Hepatocyte (in vitro differentiated cells): ENCODE results near the gene RP9. TPM values are rescaled to one million over a fixed set of nuclear protein-coding genes. Genes with fewer than 3 reads are reported as not detected.

Experiments used
- DNase-seq: peaks from one replicate; pipeline ENCODE4 v3.0.0-alpha.2; 2016; ENCODE audit warnings: low spot score
- H2AFZ ChIP-seq: fragments of 200-600 bp; sonication (generic); 2 replicates; pipeline ENCODE4 v1.6.0; 2016; ENCODE audit warnings: antibody characterized with exemption, mild to moderate bottlenecking
- H3K27ac ChIP-seq: fragments of 200-600 bp; sonication (generic); 2 replicates; pipeline ENCODE4 v1.5.1; 2016; ENCODE audit warnings: mild to moderate bottlenecking
- H3K27me3 ChIP-seq: fragments of 200-600 bp; sonication (generic); 2 replicates; pipeline ENCODE4 v1.6.1; 2016
- H3K36me3 ChIP-seq: fragments of 200-600 bp; sonication (generic); replicated peaks from 2 replicates; pipeline ENCODE4 v1.5.1; 2016; ENCODE audit warnings: low read depth; ENCODE audit not compliant: insufficient read depth
- H3K4me1 ChIP-seq: fragments of 200-600 bp; sonication (generic); 2 replicates; pipeline ENCODE4 v1.5.1; 2016; ENCODE audit warnings: mild to moderate bottlenecking, moderate library complexity; ENCODE audit not compliant: insufficient read depth
- H3K4me2 ChIP-seq: fragments of 200-600 bp; sonication (generic); 2 replicates; pipeline ENCODE4 v1.6.0; 2016
- H3K4me3 ChIP-seq: fragments of 200-600 bp; sonication (generic); 2 replicates; pipeline ENCODE4 v1.5.1; 2016; ENCODE audit warnings: mild to moderate bottlenecking
- H3K79me2 ChIP-seq: fragments of 200-600 bp; sonication (generic); 2 replicates; pipeline ENCODE4 v1.6.0; 2017; ENCODE audit warnings: mild to moderate bottlenecking
- H3K9me2 ChIP-seq: fragments of 200-600 bp; sonication (generic); replicated peaks from 2 replicates; pipeline ENCODE4 v1.6.0; 2017; ENCODE audit warnings: mild to moderate bottlenecking; ENCODE audit not compliant: insufficient read depth
- H3K9me3 ChIP-seq: fragments of 200-600 bp; sonication (generic); 2 replicates; pipeline ENCODE4 v1.5.1; 2016; ENCODE audit warnings: low read depth, mild to moderate bottlenecking
- H4K20me1 ChIP-seq: fragments of 200-600 bp; sonication (generic); 2 replicates; pipeline ENCODE4 v1.6.0; 2016; ENCODE audit warnings: mild to moderate bottlenecking; ENCODE audit not compliant: insufficient read depth, poor library complexity, severe bottlenecking
- EZH2 ChIP-seq: fragments of 200-600 bp; sonication (generic); IDR thresholded peaks from 2 replicates; pipeline ENCODE4 v1.6.1; 2016; ENCODE audit warnings: antibody characterized with exemption, mild to moderate bottlenecking, borderline replicate concordance
- EZH2phosphoT487 ChIP-seq: fragments of 200-600 bp; sonication (generic); IDR thresholded peaks from one replicate; pipeline ENCODE4 v1.6.1; 2018; ENCODE audit warnings: antibody characterized with exemption, mild to moderate bottlenecking, low read depth, moderate library complexity; ENCODE audit not compliant: unreplicated experiment, severe bottlenecking
- WGBS: methylation state at CpG from one replicate; pipeline ENCODE4 v1.1.6; 2016; ENCODE audit warnings: low lambda C conversion rate; ENCODE audit errors: missing lambda C conversion rate; 5-methylcytosine and 5-hydroxymethylcytosine counted together
- polyA plus RNA-seq: library from polyadenylated mRNA; unstranded; fragments of >200 nt; fragmentation: Nextera tagmentation; extraction: Ambion mirVana; gene quantifications from 2 replicates; pipeline ENCODE4 v1.2.1, GENCODE V29; 2016
- total RNA-seq: library from RNA; depleted of rRNA; stranded (reverse); fragments of >200 nt; gene quantifications from 2 replicates; pipeline ENCODE4 v1.2.3, GENCODE V29; 2014
- TF ChIP-seq, protein P1 (sequence below): fragments of 200-600 bp; sonication (generic); IDR thresholded peaks from 2 replicates; pipeline ENCODE4 v1.5.1; 2016; ENCODE audit warnings: antibody characterized with exemption, mild to moderate bottlenecking; ENCODE audit not compliant: poor library complexity

The RP9 gene
- total and polyA plus RNA-seq, 2 experiments from 2014 or later = 12.5 to 18.7 TPM

DNA sequence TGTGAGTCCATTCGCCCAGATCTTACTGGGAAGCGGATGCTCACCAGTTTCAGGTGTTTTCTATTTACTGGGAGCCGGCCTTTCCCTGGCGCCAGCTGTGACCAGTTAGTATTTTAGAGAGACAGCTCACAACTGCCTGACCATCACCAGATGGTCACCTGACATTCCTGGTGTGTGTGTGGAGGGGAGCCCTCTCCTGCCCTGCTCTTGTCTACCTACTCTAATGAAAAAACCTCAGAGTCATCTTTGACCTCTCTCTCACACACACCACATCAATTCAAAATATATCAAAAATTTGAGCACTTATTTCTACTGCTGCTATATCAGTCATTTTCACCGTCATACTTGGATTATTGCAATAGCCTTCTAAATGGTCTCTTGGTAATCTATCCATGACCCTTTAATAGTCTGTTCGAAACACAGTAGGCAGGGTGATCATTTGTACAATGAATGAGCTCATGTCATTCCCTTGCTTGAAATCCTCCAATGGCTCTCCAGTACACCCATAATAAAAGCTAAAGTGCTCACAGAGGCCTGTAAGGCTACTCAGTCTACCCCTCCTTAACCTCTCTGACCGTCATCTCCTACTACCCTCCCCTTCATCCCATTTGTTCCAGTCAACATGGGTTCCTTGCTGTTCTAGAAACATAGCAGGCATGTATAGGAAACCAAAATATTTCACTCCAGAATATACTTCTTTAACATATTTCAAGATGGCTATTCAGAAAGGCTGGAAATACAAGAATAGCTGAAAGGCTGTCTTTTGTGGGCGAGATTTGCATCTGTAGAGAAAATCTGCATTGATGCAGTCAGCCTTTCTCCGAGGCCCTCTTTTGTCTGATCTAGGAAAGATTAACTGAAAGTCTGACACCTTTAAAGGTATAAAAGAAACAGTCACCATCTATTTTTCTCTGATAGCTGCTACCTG lies 29.2 kb downstream of the RP9 start:
- Histone ChIP-seq H3K9me3 (no peaks in the 10 kb centered on the region), H3K9me2 (no peaks in the 10 kb centered on the region), H3K4me1 (no peaks in the 10 kb centered on the region), H4K20me1 (no peaks in the 10 kb centered on the region), H3K36me3 (no peaks in the 10 kb centered on the region), H3K27me3 (no peaks in the 10 kb centered on the region), H3K4me2 (no peak overlapping the region), H3K27ac (no peak overlapping the region), H3K79me2 (no peaks in the 10 kb centered on the region), H2AFZ (no peak overlapping the region), H3K4me3 (no peak overlapping the region)
- 84% methylated on average over 9 of the region's 9 CpGs for WGBS
- no peak for DNase-seq
- no peak for TF ChIP-seq EZH2
- TF ChIP-seq EZH2phosphoT487 = no peak
- TF ChIP-seq, protein P1, sequence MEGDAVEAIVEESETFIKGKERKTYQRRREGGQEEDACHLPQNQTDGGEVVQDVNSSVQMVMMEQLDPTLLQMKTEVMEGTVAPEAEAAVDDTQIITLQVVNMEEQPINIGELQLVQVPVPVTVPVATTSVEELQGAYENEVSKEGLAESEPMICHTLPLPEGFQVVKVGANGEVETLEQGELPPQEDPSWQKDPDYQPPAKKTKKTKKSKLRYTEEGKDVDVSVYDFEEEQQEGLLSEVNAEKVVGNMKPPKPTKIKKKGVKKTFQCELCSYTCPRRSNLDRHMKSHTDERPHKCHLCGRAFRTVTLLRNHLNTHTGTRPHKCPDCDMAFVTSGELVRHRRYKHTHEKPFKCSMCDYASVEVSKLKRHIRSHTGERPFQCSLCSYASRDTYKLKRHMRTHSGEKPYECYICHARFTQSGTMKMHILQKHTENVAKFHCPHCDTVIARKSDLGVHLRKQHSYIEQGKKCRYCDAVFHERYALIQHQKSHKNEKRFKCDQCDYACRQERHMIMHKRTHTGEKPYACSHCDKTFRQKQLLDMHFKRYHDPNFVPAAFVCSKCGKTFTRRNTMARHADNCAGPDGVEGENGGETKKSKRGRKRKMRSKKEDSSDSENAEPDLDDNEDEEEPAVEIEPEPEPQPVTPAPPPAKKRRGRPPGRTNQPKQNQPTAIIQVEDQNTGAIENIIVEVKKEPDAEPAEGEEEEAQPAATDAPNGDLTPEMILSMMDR = no peak

DNA sequence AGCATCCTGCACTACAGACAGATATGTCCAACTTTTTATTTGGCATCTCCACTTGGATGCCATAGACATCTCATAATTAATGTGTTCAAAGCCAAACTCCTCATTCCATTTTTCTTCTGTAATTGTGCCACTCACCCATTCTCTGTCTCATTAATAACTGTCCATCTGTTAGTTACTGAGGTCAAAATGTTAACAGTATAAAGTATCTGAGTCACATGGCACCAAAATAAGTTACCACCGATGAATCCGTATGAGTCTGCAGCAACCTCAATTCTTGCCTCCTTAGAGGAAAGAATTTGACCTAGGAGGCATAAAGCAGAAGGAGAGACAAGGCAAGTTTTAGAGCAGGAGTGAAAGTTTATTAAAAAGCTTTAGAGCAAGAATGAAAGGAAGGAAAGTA lies 30.1 kb downstream of the RP9 start:
- Histone ChIP-seq H3K4me3 (no peak overlapping the region), H3K4me1 (no peaks in the 10 kb centered on the region), H3K27ac (no peak overlapping the region), H4K20me1 (no peaks in the 10 kb centered on the region), H2AFZ (no peak overlapping the region), H3K27me3 (no peaks in the 10 kb centered on the region), H3K9me2 (no peaks in the 10 kb centered on the region), H3K36me3 (no peaks in the 10 kb centered on the region), H3K4me2 (no peak overlapping the region), H3K9me3 (no peaks in the 10 kb centered on the region), H3K79me2 (no peaks in the 10 kb centered on the region)
- TF ChIP-seq, protein P1 = no peak
- no peak for TF ChIP-seq EZH2
- no peak for TF ChIP-seq EZH2phosphoT487
- 93% methylated on average over 2 of the region's 2 CpGs for WGBS
- DNase-seq = no peak

DNA sequence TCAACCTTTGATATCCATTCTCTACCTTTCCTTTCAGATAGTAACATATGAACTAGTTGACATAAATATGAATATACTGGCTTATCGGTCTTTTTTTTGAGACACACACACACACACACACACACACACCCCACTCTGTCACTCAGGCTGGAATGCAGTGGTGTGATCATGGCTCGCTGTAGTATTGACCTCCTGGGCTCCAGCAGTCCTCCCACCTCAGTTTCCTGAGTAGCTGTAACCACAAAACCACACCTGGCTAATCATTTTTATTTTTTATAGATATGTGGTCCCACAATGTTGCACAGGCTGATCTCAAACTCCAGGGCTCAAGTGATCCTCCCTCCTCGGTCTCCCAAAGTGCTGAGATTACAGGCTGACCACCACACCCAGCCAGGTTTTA lies 32.5 kb downstream of the RP9 start:
- Histone ChIP-seq H3K27me3 (no peaks in the 10 kb centered on the region), H3K4me3 (no peak overlapping the region), H3K27ac (no peak overlapping the region), H2AFZ (no peak overlapping the region), H3K9me2 (no peaks in the 10 kb centered on the region), H3K79me2 (no peaks in the 10 kb centered on the region), H3K4me1 (no peaks in the 10 kb centered on the region), H3K4me2 (no peak overlapping the region), H3K36me3 (no peaks in the 10 kb centered on the region), H4K20me1 (no peaks in the 10 kb centered on the region), H3K9me3 (no peaks in the 10 kb centered on the region)
- no peak for DNase-seq
- WGBS = 82% methylated on average over 3 of the region's 3 CpGs
- TF ChIP-seq EZH2phosphoT487 (no peak), EZH2 (no peak)
- TF ChIP-seq, protein P1 = no peak
